Thyroid gland (tissue), 4 donors: ENCODE data around the gene RNASE9.

Source experiments
- POLR2A ChIP-seq, 2 donors: fragments of 450-650 bp; IDR thresholded peaks; one replicate each; pipeline ENCODE4 v1.6.1; 2017; ENCODE audit warnings: antibody characterized with exemption in 2 of 2, mild to moderate bottlenecking in 2 of 2, moderate library complexity in 1 of 2
- TF ChIP-seq, protein P1 (sequence below), 6 experiments: fragments of 200-600 bp in 3 of 6; fragments of 450-650 bp in 3 of 6; sonication (generic) in 3 of 6; IDR thresholded peaks; one replicate each; pipeline ENCODE4 v1.5.1; 2016 to 2019; ENCODE audit warnings: antibody characterized with exemption in 6 of 6, mild to moderate bottlenecking in 2 of 6, inconsistent platforms in 1 of 6, moderate library complexity in 1 of 6

DNA sequence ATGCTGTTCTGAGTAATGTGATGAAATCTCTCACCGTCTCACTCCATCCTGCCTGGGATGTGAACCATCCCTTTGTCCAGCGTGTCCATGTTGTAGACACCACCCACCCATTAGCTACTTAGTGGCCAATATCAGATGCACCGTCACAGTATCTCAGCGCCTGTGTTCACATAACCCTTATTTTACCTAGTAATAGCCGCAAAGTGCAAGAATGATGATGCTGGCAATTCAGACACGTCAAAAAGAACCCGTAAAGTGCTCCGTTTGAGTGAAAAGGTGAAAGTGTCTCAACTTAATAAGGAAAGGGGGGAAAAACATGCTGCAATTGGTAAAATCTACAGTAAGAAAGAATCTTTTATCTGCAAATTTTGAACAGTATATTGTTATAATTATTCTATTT, 52.5 kb downstream of the RNASE9 start:
- TF ChIP-seq, protein P1, sequence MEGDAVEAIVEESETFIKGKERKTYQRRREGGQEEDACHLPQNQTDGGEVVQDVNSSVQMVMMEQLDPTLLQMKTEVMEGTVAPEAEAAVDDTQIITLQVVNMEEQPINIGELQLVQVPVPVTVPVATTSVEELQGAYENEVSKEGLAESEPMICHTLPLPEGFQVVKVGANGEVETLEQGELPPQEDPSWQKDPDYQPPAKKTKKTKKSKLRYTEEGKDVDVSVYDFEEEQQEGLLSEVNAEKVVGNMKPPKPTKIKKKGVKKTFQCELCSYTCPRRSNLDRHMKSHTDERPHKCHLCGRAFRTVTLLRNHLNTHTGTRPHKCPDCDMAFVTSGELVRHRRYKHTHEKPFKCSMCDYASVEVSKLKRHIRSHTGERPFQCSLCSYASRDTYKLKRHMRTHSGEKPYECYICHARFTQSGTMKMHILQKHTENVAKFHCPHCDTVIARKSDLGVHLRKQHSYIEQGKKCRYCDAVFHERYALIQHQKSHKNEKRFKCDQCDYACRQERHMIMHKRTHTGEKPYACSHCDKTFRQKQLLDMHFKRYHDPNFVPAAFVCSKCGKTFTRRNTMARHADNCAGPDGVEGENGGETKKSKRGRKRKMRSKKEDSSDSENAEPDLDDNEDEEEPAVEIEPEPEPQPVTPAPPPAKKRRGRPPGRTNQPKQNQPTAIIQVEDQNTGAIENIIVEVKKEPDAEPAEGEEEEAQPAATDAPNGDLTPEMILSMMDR (IDR thresholded peaks at IDR 0.05), result no peak
- TF ChIP-seq POLR2A (IDR thresholded peaks at IDR 0.05), result no peak
